Nephron (organoid): ENCODE measurements around the gene HLA-DMA.

Experiments
- H3K27ac Mint-ChIP-seq, 3 experiments: 2 replicates each; pipeline ENCODE4 v1.8.0; 2020; ENCODE audit warnings: mixed read lengths in 3 of 3, mild to moderate bottlenecking in 2 of 3, moderate library complexity in 1 of 3
- H3K27me3 Mint-ChIP-seq: 2 replicates; pipeline ENCODE4 v1.8.0; 2021; ENCODE audit warnings: low read depth, mild to moderate bottlenecking, moderate library complexity, mixed read lengths
- H3K36me3 Mint-ChIP-seq: 2 replicates; pipeline ENCODE4 v1.8.0; 2020; ENCODE audit warnings: low read depth, mixed read lengths
- H3K4me1 Mint-ChIP-seq: 2 replicates; pipeline ENCODE4 v1.8.0; 2020; ENCODE audit warnings: mixed read lengths
- H3K4me3 Mint-ChIP-seq, 3 experiments: 2 replicates each; pipeline ENCODE4 v1.8.0; 2020; ENCODE audit warnings: mild to moderate bottlenecking in 3 of 3, mixed read lengths in 3 of 3, moderate library complexity in 2 of 3
- H3K9me3 Mint-ChIP-seq: 2 replicates; pipeline ENCODE4 v1.8.0; 2020; ENCODE audit warnings: mixed read lengths
- CTCF ChIP-seq, 3 experiments: fragments of 200-600 bp; sonication (generic); IDR thresholded peaks; one replicate each; pipeline ENCODE4 v1.5.0; 2021; ENCODE audit warnings: antibody characterized with exemption in 3 of 3; ENCODE audit not compliant: unreplicated experiment in 3 of 3

The HLA-DMA gene

GRCh38 chr6:32940656-32941213 is 12.2 kb downstream of the HLA-DMA start, which contains the start of gene HLA-DMB:
TSS of gene HLA-DMB (minus strand) at chr6:32941028. CDS start at chr6:32940807, 221 bp downstream.
- Mint-ChIP-seq H3K36me3 (no peaks in the 10 kb centered on the region), H3K27ac (peak within 1 kb of the TSS; percentile 95 to 97 (median 96)), H3K27me3 (peaks cover 17% of the 10 kb centered on the region), H3K4me1 (peaks cover 15% of the 10 kb centered on the region), H3K4me3 (peak within 1 kb of the TSS; percentile 80 to 84 (median 83)), H3K9me3 (no peaks in the 10 kb centered on the region)
- no peak for TF ChIP-seq CTCF (IDR thresholded peaks at IDR 0.05; ENCODE audit: unreplicated experiment in 3 of 3)

GRCh38 chr6:32938494-32938893 is 14.4 kb downstream of the HLA-DMA start:
- Mint-ChIP-seq H3K4me1 (peaks cover 15% of the 10 kb centered on the region), H3K9me3 (no peaks in the 10 kb centered on the region), H3K36me3 (no peaks in the 10 kb centered on the region), H3K27ac (no peak overlapping the region), H3K4me3 (no peak overlapping the region), H3K27me3 (peaks cover 22% of the 10 kb centered on the region)
- no peak for TF ChIP-seq CTCF (IDR thresholded peaks at IDR 0.05; ENCODE audit: unreplicated experiment in 3 of 3)

GRCh38 chr6:32937230-32937633 is 15.7 kb downstream of the HLA-DMA start:
- no peaks in the 10 kb centered on the region for H3K9me3 Mint-ChIP-seq
- no peak for TF ChIP-seq CTCF (IDR thresholded peaks at IDR 0.05; ENCODE audit: unreplicated experiment in 3 of 3)
- peak overlapping the region in 1 of 3 experiments; percentile 83 for H3K27ac Mint-ChIP-seq
- H3K27me3 Mint-ChIP-seq = peaks cover 26% of the 10 kb centered on the region
- H3K36me3 Mint-ChIP-seq = no peaks in the 10 kb centered on the region
- peaks cover 15% of the 10 kb centered on the region for H3K4me1 Mint-ChIP-seq
- H3K4me3 Mint-ChIP-seq = no peak overlapping the region

GRCh38 chr6:32936239-32937152 is 16.4 kb downstream of the HLA-DMA start:
- H3K27ac Mint-ChIP-seq = peak overlapping the region; percentile 13 to 83 (median 66)
- H3K27me3 Mint-ChIP-seq = peaks cover 28% of the 10 kb centered on the region
- peaks cover 14% of the 10 kb centered on the region for H3K4me1 Mint-ChIP-seq
- TF ChIP-seq CTCF (IDR thresholded peaks at IDR 0.05; ENCODE audit: unreplicated experiment in 3 of 3) = no peak
- no peaks in the 10 kb centered on the region for H3K36me3 Mint-ChIP-seq
- H3K9me3 Mint-ChIP-seq = no peaks in the 10 kb centered on the region
- H3K4me3 Mint-ChIP-seq = no peak overlapping the region

- H3K36me3 Mint-ChIP-seq = no peaks in the 10 kb centered on the region
- no peak for TF ChIP-seq CTCF (IDR thresholded peaks at IDR 0.05; ENCODE audit: unreplicated experiment in 3 of 3)
- H3K27me3 Mint-ChIP-seq = peaks cover 30% of the 10 kb centered on the region
- peaks cover 6% of the 10 kb centered on the region for H3K4me1 Mint-ChIP-seq
- peak overlapping the region; percentile 13 to 83 (median 66) for H3K27ac Mint-ChIP-seq
- H3K9me3 Mint-ChIP-seq = no peaks in the 10 kb centered on the region
- no peak overlapping the region for H3K4me3 Mint-ChIP-seq
Observed at GRCh38 chr6:32935551-32936238, 17.2 kb downstream of the HLA-DMA start.
